SH-SY5Y (cell line): ENCODE results near the gene NUF2.

ENCODE experiments used
- GATA2 ChIP-seq: IDR thresholded peaks from 2 replicates; pipeline ENCODE4 v1.6.1; 2011; ENCODE audit warnings: mild to moderate bottlenecking, low read depth, low read length
- GATA3 ChIP-seq: IDR thresholded peaks from 2 replicates; pipeline ENCODE4 v1.6.1; 2011; ENCODE audit warnings: low read depth, mild to moderate bottlenecking, low read length, moderate library complexity

GRCh38 chr1:163298365-163298764 lies 23.4 kb upstream of the NUF2 start:
- TF ChIP-seq GATA3 (no peak), GATA2 (no peak)
